Measurements from ENCODE around the gene FKBP5.
"Not testable (repeated sequence)": the region's sequence is repeated elsewhere in the genome, so short reads cannot be mapped to it uniquely, and the experiment has no call there.

Gene FKBP5

DNA sequence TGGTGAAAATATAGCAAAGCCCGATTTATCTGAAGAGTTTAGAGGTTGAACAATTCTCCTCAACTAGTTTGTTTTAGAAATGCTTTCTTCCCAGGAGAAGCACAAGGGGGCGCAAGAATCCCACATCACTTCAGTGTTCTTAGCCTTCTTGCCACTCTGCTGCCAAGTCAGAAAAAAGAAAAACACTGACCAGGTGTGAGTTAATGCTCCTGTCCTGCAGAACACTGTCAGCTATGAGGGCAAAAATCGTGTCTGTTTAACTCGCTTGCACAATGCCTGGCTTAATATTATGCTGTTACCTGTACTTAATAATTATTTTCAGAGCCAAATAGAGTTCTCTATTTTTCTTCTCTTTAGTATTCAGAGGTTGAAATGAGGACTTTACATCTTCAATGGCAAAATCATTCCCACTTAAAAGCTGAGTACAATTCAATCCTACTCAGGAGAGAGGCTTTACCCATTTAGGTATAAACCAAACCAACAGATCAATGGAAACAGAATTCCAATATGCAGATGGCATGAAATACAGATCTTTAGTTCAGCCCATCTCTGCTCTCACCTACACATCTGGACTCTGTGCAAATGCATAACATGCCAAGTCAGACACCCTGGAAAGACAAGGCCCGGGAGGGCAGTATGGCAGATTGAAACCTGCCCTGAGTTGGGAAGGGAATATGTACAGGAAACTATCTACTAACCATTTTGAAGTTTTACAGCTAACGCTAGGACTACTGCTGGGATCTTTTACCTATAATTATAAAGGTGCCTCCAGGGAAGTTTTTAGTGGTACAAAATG lies 104.6 kb downstream of the FKBP5 start:
- DNase-seq (ENCODE audit: low read depth) = peak; percentile 55

DNA sequence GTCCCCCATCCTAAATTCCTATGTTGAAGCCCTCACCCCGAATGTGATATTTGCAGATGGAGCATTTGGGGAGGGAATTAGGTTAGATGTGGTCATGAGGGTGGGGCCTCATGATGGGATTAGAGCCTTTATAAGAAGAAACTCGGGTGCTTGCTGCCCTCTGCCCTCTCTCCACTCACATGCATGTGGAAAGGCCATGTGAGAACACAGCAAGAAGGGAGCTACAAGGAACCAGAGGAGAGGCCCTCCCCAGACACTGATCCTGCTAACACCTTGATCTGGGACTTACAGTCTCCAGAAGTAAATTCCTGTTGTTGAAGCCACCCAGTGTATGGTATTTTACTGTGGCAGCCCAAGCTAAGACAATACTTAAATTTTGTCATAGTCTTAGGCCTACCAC lies 106.4 kb downstream of the FKBP5 start:
- DNase-seq (ENCODE audit: low read depth) = no peak

- no peak for DNase-seq (ENCODE audit: low read depth)
Observed at GRCh38 chr6:35581633-35582032, 107.1 kb downstream of the FKBP5 start.

- DNase-seq (ENCODE audit: low read depth) = no peak
Observed at GRCh38 chr6:35580836-35581235, 107.9 kb downstream of the FKBP5 start.

GRCh38 chr6:35576682-35577081 lies 112.0 kb downstream of the FKBP5 start:
- DNase-seq (ENCODE audit: low read depth) = no peak

DNA sequence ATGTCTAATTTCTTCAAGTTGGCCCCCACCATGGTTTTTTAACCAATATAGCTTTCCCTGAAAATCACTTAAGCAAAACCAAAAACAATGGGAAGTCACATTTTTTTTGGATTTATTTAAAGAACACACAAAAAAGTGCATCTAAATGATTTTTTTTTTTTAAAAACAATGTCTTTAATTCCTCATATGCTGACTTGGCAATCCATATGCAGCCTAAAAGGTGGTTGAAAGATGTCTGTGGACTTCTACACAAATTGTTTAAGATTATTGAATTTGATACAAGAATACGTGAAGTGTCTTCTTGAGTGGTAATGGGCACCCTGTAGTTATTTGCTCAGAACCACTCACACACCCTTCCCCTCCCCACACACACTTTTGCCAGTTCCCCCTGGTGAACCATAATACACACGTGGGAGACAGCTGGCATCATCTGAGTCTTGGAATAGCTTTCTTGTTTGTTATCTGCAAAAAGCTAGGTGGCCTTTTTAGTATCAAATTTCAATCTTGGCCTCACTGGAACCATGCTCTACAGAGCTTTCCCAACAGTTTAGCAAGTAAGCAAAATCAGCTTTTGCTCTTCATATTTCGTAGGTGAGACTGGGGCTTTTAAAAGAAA lies 115.1 kb downstream of the FKBP5 start:
- no peak for DNase-seq (ENCODE audit: low read depth)

- not testable (repeated sequence) for DNase-seq (ENCODE audit: low read depth)
Observed at GRCh38 chr6:35570885-35571330, 117.8 kb downstream of the FKBP5 start.

DNA sequence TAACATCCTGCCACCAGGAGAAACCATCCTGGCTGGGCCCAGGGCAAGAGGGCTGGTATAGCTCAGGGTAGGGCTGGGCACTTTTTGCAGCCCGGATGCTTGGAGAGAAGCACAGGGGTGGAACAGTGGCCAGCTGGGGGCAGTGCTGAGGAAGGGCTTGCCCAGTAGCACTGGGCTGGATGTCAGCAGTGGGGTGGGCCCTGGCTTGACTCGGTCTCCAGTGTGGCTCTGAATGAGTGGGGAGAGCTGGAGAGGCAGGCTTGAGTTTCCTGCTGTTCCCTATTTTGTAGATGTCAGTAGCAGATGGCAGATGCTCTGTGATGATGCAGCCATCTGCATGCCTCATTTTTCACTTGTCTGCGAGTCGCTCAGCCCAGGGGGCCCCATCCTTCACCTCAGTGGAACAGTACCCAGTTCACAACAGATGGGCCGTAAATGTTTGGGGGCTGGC lies 119.7 kb downstream of the FKBP5 start:
- no peak for DNase-seq (ENCODE audit: low read depth)

GRCh38 chr6:35566794-35567193 lies 121.9 kb downstream of the FKBP5 start:
- DNase-seq (ENCODE audit: low read depth) = no peak

GRCh38 chr6:35564733-35565132 lies 124.0 kb downstream of the FKBP5 start:
- no peak for DNase-seq (ENCODE audit: low read depth)

DNA sequence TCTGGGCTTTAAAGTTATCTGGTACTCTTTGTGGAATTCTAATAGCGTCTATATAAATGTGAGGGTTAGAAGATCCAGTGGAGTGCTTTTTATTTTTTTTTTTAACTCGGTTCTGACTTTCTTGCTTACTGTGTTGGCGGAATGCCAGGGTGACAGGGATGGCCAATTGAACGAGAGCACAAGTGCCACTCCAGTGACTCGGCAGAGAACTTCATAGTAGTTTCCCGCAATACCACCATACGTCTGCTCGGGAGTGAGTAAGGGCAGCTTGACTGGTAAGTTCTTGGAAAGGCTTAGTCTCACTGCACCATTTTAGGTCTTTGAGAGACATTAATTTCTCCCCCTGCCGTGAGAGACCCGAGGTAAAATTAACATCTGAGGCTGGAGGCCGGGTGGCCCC lies 126.7 kb downstream of the FKBP5 start:
- no peak for DNase-seq (ENCODE audit: low read depth)

DNA sequence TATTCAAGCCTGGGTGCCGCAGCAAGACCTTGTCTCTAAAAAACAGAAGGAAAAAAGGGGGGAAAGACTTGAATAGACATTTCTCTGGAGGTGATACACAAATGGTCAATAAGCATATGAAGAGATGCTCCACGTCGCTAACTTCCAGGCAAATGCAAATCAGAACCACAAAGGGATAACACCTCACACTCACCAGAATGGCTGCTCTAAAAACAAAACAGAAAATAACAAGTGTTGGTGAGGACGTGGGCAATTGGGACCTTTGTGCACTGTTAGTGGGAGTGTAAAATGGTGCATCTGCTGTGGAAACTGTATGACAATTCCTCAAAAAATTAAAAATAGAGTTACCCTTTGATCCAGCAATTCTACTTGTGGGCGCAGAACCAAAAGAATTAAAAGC lies 127.6 kb downstream of the FKBP5 start:
- no peak for DNase-seq (ENCODE audit: low read depth)

- no peak for DNase-seq (ENCODE audit: low read depth)
Observed at GRCh38 chr6:35558571-35558970, 130.1 kb downstream of the FKBP5 start.

- DNase-seq (ENCODE audit: low read depth) = no peak
Observed at GRCh38 chr6:35557239-35557638, 131.5 kb downstream of the FKBP5 start.

DNA sequence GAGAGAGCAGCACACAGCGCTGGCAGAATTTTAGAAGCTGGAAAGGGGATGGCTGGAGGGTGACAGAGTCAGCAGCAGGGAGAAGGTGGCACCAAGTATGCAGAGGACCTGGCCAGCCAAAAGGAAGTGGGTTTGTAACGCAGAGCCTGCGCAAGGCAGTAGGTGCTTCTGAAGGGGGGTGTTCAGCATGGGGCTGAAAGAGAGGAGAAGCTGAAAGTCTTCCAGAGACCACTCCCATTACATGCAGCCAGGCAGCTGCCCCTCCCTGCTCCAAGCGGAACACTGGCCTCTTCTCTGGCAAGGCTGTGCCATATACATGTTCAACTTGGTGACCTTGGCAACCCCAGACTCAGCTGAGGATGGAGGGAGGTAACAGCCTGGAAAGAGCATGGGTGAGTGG lies 133.9 kb downstream of the FKBP5 start:
- DNase-seq (ENCODE audit: low read depth) = no peak

DNA sequence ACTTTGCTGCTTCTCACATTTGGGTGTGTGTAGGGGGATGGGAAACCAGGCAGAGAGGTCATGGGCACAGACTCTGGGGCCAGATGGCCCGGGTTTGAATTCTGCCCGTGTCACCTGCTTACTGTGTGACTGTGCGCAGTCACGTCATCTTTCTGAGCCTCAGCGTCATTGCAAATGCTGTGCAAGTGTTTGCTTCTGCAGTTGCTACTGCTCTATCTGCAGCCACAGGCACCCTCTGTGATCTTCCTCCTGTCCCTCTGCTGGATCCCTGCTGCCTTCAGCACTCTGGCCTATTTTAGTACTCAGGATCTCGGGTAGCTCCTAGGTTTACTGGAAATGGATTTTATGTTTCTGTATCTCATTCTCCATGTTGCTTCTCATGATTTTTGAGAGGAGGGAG lies 135.4 kb downstream of the FKBP5 start:
- DNase-seq (ENCODE audit: low read depth) = no peak

GRCh38 chr6:35552285-35552917 lies 136.3 kb downstream of the FKBP5 start:
- DNase-seq (ENCODE audit: low read depth) = no peak

DNA sequence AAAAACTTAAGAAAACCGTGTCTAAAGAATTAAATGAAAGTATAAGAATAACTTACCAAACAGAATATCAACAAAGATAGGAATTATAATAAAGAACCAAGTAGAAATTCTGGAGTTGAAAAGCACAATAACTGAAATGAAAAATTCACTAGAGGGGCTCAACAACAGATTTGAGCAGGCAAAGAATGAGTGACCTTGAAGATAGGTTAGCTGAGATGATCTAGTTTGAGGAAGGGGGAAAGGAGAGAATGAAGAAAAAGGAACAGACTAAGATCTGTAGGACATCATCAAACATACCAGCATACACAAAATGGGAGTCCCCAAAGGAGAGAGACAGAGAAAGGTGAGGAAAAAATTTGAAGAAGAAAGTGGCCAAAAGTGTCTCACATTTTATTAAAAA lies 138.3 kb downstream of the FKBP5 start:
- DNase-seq (ENCODE audit: low read depth) = no peak

DNA sequence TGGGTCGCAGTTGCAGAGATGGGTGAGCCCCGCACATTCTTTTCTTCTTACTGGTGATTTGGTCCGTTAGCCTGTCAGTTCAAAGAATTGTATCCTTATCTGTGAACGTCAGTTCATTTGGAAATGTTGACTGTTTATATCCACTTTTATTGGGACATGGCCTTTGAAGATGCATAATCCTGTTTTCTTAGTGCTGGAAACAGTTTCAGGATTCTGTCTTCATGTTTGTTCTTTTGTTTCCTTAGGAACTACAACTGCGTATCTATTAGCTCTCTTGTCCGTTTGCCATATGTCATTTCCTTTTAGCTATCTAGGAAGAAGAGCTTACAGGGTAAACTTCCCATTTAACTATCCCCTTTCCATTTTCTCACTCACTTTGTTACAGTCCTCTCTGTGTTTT lies 141.0 kb downstream of the FKBP5 start:
- no peak for DNase-seq (ENCODE audit: low read depth)

DNA sequence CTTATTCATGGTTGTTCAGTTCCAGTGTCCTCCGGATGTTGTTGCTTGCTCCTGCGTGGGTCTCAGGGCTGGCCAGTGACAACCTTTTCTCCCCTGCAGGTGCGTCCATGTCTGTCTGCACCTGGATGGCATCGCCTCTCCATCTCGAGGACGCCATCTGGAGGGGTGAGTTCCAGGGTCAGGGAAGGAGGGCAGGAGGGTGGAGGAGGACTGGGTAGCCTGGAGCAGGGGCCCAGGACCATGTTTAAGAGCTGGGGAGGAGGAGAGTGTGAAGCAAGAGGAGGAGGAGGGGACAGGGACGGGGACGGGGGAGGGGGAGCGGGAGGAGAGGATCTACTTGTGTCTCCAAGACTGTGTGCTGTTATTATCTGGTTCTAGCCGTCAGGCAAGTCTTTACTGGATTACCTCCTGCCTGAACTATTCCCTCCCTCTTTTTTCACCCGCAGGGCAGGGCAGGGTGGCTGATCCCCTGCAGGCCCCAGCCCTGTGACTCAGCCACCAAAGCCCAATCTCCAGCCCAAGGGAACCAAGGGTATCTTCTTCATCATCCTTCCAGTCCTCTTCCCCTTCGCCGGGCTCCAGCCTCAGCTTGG lies 143.8 kb downstream of the FKBP5 start:
- DNase-seq (ENCODE audit: low read depth) = no peak

DNA sequence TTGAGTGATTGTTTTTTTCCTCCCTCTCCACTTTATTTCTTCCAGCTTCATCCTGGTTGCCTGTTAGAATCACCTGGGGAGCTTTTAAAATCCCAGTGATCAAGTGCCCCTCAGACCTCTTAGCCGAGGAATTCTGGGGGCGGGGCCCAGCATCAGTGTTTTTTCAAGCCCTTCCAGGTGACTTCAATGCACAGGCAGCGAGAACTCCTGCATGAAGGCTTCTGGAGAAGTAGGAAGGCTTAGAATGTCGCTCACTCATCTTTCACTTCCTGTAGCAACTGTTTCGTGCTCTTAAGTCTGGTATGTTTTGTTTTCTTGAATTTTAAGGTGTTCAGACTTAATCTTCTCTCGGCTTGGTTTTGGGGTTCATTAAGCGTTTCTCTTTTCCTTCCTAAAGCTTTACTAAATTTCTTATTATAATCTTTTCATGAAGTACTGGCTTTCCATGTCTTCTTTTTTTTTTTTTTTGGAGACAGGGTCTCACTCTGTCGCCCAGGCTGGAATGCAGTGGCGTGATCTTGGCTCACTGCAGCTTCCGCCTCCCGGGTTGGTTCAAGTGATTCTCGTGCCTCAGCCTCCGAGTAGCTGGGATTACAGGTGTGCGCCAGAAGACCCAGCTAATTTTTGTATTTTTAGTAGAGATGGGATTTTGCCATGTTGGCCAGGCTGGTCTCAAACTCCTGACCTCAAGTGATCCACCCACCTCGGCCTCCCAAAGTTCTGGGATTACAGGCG lies 145.1 kb downstream of the FKBP5 start:
- no peak for DNase-seq (ENCODE audit: low read depth)

DNA sequence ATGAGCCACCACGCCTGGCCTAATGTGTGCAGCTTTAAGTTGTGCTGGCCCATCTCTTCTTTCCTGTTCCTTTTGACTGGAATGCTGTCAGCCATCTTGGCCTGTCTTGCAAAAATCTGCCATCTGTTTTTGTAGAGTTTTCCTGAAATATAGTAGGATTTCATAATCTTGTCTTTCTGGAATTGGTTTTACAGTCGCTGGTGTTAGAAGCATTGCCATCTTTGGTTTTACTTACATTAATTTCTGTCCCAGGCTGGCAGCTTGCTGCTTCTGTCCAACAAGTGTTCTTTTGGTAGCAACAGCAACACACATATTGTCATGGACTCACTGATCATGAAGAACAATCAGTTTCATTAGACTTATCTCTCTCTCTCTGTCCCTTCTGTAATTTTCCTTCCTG lies 146.9 kb downstream of the FKBP5 start:
- DNase-seq (ENCODE audit: low read depth) = no peak

All from stromal cell of bone marrow (primary cell).